OCI-LY1 (cell line): ENCODE results near the gene PCDHB1.

Experiments
- H2AFZ ChIP-seq: fragments of 200-600 bp; sonication (generic), shearing (Covaris generic); 2 replicates; pipeline ENCODE4 v1.6.0; 2014; ENCODE audit warnings: antibody characterized with exemption, mild to moderate bottlenecking, low read length
- H3F3A ChIP-seq: fragments of 200-600 bp; sonication (generic), shearing (Covaris generic); 2 replicates; pipeline ENCODE4 v1.6.0; 2014; ENCODE audit warnings: mild to moderate bottlenecking, antibody characterized with exemption, low read length, moderate library complexity; ENCODE audit not compliant: insufficient read depth
- H3K27ac ChIP-seq: fragments of 200-600 bp; sonication (generic); 2 replicates; pipeline ENCODE4 v1.5.1; 2014; ENCODE audit warnings: low read length, mixed run types, mild to moderate bottlenecking, low read depth; ENCODE audit not compliant: poor library complexity, severe bottlenecking
- H3K27me3 ChIP-seq: fragments of 200-600 bp; sonication (generic); 2 replicates; pipeline ENCODE4 v1.6.0; 2014; ENCODE audit warnings: antibody characterized with exemption, mild to moderate bottlenecking, low read length, moderate library complexity; ENCODE audit not compliant: insufficient read depth
- H3K36me3 ChIP-seq: fragments of 200-600 bp; sonication (generic); 2 replicates; pipeline ENCODE4 v1.6.1; 2014; ENCODE audit warnings: mild to moderate bottlenecking, antibody characterized with exemption, low read length, moderate library complexity, mixed read lengths; ENCODE audit not compliant: insufficient read depth
- H3K4me1 ChIP-seq: fragments of 200-600 bp; sonication (generic); 2 replicates; pipeline ENCODE4 v1.5.1; 2014; ENCODE audit warnings: mild to moderate bottlenecking, low read length, moderate library complexity; ENCODE audit not compliant: insufficient read depth, severe bottlenecking
- H3K4me2 ChIP-seq: fragments of 200-600 bp; sonication (generic), shearing (Covaris generic); 2 replicates; pipeline ENCODE4 v1.6.1; 2014; ENCODE audit warnings: low read length
- H3K4me3 ChIP-seq: fragments of 200-600 bp; sonication (generic); 2 replicates; pipeline ENCODE4 v1.5.1; 2014; ENCODE audit warnings: low read length, low read depth, mild to moderate bottlenecking, mixed read lengths; ENCODE audit not compliant: poor library complexity, severe bottlenecking
- H3K79me2 ChIP-seq: fragments of 200-600 bp; shearing (Covaris generic); 2 replicates; pipeline ENCODE4 v1.6.1; 2016; ENCODE audit warnings: mixed run types, low read length, mixed read lengths; ENCODE audit not compliant: insufficient read depth
- H3K9ac ChIP-seq: fragments of 200-600 bp; sonication (generic), shearing (Covaris generic); 2 replicates; pipeline ENCODE4 v1.6.1; 2014; ENCODE audit warnings: mild to moderate bottlenecking, low read length, mixed read lengths
- H3K9me2 ChIP-seq: fragments of 200-600 bp; sonication (generic), shearing (Covaris generic); 2 replicates; pipeline ENCODE4 v1.6.1; 2014; ENCODE audit warnings: low read depth, mild to moderate bottlenecking, low read length, mixed read lengths
- H3K9me3 ChIP-seq: fragments of 200-600 bp; shearing (Covaris generic); 2 replicates; pipeline ENCODE4 v1.6.1; 2014; ENCODE audit warnings: low read length, mixed read lengths
- H4K20me1 ChIP-seq: fragments of 200-600 bp; sonication (generic), shearing (Covaris generic); 2 replicates; pipeline ENCODE4 v1.6.0; 2016; ENCODE audit warnings: mild to moderate bottlenecking, low read length; ENCODE audit not compliant: insufficient read depth
- EZH2 ChIP-seq: fragments of 200-600 bp; sonication (generic), shearing (Covaris generic); IDR thresholded peaks from 2 replicates; pipeline ENCODE4 v1.8.0; 2017; ENCODE audit warnings: borderline replicate concordance, mixed run types, mild to moderate bottlenecking, antibody characterized with exemption, low read length, moderate library complexity, mixed read lengths
- TF ChIP-seq, protein P1 (sequence below): fragments of 200-600 bp; sonication (generic), shearing (Covaris generic); IDR thresholded peaks from 2 replicates; pipeline ENCODE4 v1.5.1; 2017; ENCODE audit warnings: mild to moderate bottlenecking, antibody characterized with exemption, low read length, moderate library complexity, mixed read lengths

Gene PCDHB1

DNA sequence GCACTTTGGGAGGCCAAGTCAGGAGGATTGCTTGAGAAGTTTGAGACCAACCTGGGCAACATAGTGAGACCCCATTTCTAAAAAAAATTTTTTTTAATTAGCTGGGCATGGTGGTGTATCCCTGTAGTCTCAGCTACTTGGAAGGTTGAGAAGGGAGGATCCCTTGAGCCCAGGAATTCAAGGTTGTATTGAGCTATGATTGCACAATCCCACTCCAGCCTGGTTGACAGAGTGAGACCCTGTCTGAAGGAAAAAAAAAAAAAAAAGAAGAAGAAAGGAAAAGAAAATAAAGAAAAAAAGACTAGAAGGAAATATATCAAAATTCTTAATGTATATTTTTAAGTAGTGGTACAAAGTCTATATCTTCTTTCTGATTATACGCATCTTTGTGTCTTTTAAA is 28.8 kb upstream of the PCDHB1 start:
- no peaks in the 10 kb centered on the region for H3K4me1 ChIP-seq
- H4K20me1 ChIP-seq, result no peaks in the 10 kb centered on the region
- H3K4me2 ChIP-seq, result no peak overlapping the region
- TF ChIP-seq, protein P1, sequence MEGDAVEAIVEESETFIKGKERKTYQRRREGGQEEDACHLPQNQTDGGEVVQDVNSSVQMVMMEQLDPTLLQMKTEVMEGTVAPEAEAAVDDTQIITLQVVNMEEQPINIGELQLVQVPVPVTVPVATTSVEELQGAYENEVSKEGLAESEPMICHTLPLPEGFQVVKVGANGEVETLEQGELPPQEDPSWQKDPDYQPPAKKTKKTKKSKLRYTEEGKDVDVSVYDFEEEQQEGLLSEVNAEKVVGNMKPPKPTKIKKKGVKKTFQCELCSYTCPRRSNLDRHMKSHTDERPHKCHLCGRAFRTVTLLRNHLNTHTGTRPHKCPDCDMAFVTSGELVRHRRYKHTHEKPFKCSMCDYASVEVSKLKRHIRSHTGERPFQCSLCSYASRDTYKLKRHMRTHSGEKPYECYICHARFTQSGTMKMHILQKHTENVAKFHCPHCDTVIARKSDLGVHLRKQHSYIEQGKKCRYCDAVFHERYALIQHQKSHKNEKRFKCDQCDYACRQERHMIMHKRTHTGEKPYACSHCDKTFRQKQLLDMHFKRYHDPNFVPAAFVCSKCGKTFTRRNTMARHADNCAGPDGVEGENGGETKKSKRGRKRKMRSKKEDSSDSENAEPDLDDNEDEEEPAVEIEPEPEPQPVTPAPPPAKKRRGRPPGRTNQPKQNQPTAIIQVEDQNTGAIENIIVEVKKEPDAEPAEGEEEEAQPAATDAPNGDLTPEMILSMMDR, result no peak
- TF ChIP-seq EZH2, result no peak
- no peaks in the 10 kb centered on the region for H3K9me3 ChIP-seq
- H3K27ac ChIP-seq, result no peak overlapping the region
- H3K9me2 ChIP-seq, result no peaks in the 10 kb centered on the region
- H3K36me3 ChIP-seq, result no peaks in the 10 kb centered on the region
- H3K9ac ChIP-seq, result no peak overlapping the region
- H3K79me2 ChIP-seq, result no peaks in the 10 kb centered on the region
- no peaks in the 10 kb centered on the region for H3K27me3 ChIP-seq
- H3F3A ChIP-seq, result no peaks in the 10 kb centered on the region
- H3K4me3 ChIP-seq, result no peak overlapping the region
- no peak overlapping the region for H2AFZ ChIP-seq

DNA sequence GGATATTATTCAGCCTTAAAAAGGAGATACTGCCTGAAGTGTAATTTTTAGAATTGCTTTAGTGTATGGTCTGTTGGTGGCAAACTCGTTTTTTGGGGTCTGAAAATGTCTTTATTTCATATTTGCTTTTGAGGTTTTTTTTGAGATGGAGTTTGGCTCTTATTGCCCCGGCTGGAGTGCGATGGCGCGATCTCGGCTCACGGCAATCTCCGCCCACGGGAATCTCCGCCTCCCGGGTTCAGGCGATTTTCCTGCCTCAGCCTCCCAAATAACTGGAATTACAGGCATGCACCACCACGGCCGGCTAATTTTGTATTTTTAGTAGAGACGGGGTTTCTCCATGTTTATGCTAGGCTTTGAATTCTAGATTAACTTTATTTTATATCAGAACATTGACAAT is 20.2 kb upstream of the PCDHB1 start:
- H3K36me3 ChIP-seq, result no peaks in the 10 kb centered on the region
- no peaks in the 10 kb centered on the region for H3F3A ChIP-seq
- H3K9me2 ChIP-seq, result no peaks in the 10 kb centered on the region
- no peak overlapping the region for H3K4me3 ChIP-seq
- TF ChIP-seq, protein P1, result no peak
- no peak for TF ChIP-seq EZH2
- no peaks in the 10 kb centered on the region for H3K79me2 ChIP-seq
- H2AFZ ChIP-seq, result no peak overlapping the region
- H3K9ac ChIP-seq, result no peak overlapping the region
- H3K4me2 ChIP-seq, result no peak overlapping the region
- H4K20me1 ChIP-seq, result no peaks in the 10 kb centered on the region
- H3K4me1 ChIP-seq, result no peaks in the 10 kb centered on the region
- no peak overlapping the region for H3K27ac ChIP-seq
- H3K9me3 ChIP-seq, result no peaks in the 10 kb centered on the region
- H3K27me3 ChIP-seq, result no peaks in the 10 kb centered on the region

DNA sequence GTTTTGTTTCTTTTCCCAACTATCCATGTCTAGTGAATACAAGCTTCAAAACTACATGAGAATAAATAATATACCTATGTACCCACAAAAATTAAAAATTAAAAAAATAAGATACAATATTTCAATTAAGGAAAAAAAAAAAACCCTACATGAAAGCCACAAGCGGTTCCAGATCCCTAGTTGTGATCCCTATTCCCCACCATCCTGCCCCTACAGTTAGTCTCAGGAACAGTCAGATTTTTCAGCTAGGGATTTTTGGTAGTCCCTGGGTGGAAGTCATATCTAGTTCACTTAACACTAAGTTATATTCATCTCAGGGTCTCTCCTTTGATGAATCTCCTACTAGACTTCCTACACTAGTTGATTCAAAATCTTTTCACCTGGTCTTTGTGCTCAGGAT is 18.5 kb upstream of the PCDHB1 start:
- H3K36me3 ChIP-seq, result no peaks in the 10 kb centered on the region
- no peak overlapping the region for H3K4me3 ChIP-seq
- H3K9ac ChIP-seq, result no peak overlapping the region
- H3K27ac ChIP-seq, result no peak overlapping the region
- no peaks in the 10 kb centered on the region for H3K9me3 ChIP-seq
- no peak overlapping the region for H2AFZ ChIP-seq
- no peaks in the 10 kb centered on the region for H3K79me2 ChIP-seq
- H3K27me3 ChIP-seq, result no peaks in the 10 kb centered on the region
- TF ChIP-seq EZH2, result no peak
- TF ChIP-seq, protein P1, result no peak
- no peaks in the 10 kb centered on the region for H3K4me1 ChIP-seq
- no peak overlapping the region for H3K4me2 ChIP-seq
- no peaks in the 10 kb centered on the region for H3K9me2 ChIP-seq
- no peaks in the 10 kb centered on the region for H3F3A ChIP-seq
- H4K20me1 ChIP-seq, result no peaks in the 10 kb centered on the region
